ENCODE results near the gene AKAP11. TPM values are rescaled to one million over a fixed set of nuclear protein-coding genes. Genes with fewer than 3 reads are reported as not detected.

The AKAP11 gene
- total RNA-seq, 4 donors from 2014 or later: 15.8 to 19.6 (median 17.9) TPM

GRCh38 chr13:42328672-42329071 lies 56.7 kb downstream of the AKAP11 start:
- intact Hi-C loops (cut with DNase I; ENCODE audit: low total_unique reads): no loop called here
- TF ChIP-seq CTCF (IDR thresholded peaks at IDR 0.05) (no peak), POLR2A (IDR thresholded peaks at IDR 0.05) (no peak)
- H3K4me3 ChIP-seq (ENCODE audit: low read depth, poor library complexity, severe bottlenecking): no peak overlapping the region
- no peak for DNase-seq (ENCODE audit: low spot score in 2 of 2)

- H3K4me3 ChIP-seq (ENCODE audit: low read depth, poor library complexity, severe bottlenecking): no peak overlapping the region
- TF ChIP-seq POLR2A (IDR thresholded peaks at IDR 0.05) (no peak), CTCF (IDR thresholded peaks at IDR 0.05) (no peak)
- intact Hi-C loops (cut with DNase I; ENCODE audit: low total_unique reads): no loop called here
- no peak for DNase-seq (ENCODE audit: low spot score in 2 of 2)
These were observed 57.3 kb downstream of the AKAP11 start for GRCh38 chr13:42329239-42329638.

GRCh38 chr13:42331009-42331408 lies 59.1 kb downstream of the AKAP11 start:
- no peak for DNase-seq (ENCODE audit: low spot score in 2 of 2)
- no peak for TF ChIP-seq POLR2A (IDR thresholded peaks at IDR 0.05)
- no peak for TF ChIP-seq CTCF (IDR thresholded peaks at IDR 0.05)
- no peak overlapping the region for H3K4me3 ChIP-seq (ENCODE audit: low read depth, poor library complexity, severe bottlenecking)
- intact Hi-C loops (cut with DNase I; ENCODE audit: low total_unique reads): no loop called here

GRCh38 chr13:42333613-42334328 lies 61.8 kb downstream of the AKAP11 start:
- no peak for DNase-seq (ENCODE audit: low spot score in 2 of 2)
- TF ChIP-seq POLR2A (IDR thresholded peaks at IDR 0.05) (no peak), CTCF (IDR thresholded peaks at IDR 0.05) (no peak)
- WGBS, 2 donors: 72 to 81% methylated on average over 12 of the region's 12 CpGs
- H3K4me3 ChIP-seq (ENCODE audit: low read depth, poor library complexity, severe bottlenecking): no peak overlapping the region
- intact Hi-C loops (cut with DNase I; ENCODE audit: low total_unique reads): no loop called here

GRCh38 chr13:42334329-42334706 lies 62.4 kb downstream of the AKAP11 start:
- H3K4me3 ChIP-seq (ENCODE audit: low read depth, poor library complexity, severe bottlenecking): no peak overlapping the region
- no peak for DNase-seq (ENCODE audit: low spot score in 2 of 2)
- intact Hi-C loops (cut with DNase I; ENCODE audit: low total_unique reads): no loop called here
- WGBS, 2 donors: 49 to 62% methylated on average over 6 of the region's 6 CpGs
- TF ChIP-seq CTCF (IDR thresholded peaks at IDR 0.05): no peak
- no peak for TF ChIP-seq POLR2A (IDR thresholded peaks at IDR 0.05)

Data from lower leg skin (tissue), 4 donors.